ENCODE data around the gene RABGAP1L.

DNA sequence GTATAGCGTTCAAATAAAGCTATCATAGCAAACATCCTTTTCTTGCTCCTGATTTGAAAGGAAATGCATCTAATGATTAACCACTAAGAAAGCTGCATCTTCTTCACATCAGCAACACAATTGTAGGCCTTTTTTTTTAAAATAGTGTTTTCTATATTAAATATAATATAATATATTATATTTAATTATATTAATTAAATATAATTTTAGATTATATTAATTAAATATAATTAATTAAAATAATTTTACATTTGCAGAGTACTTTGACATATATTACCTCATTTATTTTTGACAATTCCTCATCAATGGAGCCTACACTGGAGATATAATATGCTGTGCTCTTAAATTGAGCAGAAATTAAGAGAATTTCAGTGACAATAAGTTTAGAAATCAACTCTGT is 481.5 kb downstream of the RABGAP1L start:
- no peak for TF ChIP-seq CTCF (conservative IDR thresholded peaks at IDR 0.05)
- TF ChIP-seq ZFX (IDR thresholded peaks at IDR 0.05), result no peak

All from C4-2B (cell line).